ENCODE results near the gene TMCC2. TPM values are rescaled to one million over a fixed set of nuclear protein-coding genes. Genes with fewer than 3 reads are reported as not detected.

Gene TMCC2
- total RNA-seq, 1 experiment from 2014 or later = 3.1 TPM

DNA sequence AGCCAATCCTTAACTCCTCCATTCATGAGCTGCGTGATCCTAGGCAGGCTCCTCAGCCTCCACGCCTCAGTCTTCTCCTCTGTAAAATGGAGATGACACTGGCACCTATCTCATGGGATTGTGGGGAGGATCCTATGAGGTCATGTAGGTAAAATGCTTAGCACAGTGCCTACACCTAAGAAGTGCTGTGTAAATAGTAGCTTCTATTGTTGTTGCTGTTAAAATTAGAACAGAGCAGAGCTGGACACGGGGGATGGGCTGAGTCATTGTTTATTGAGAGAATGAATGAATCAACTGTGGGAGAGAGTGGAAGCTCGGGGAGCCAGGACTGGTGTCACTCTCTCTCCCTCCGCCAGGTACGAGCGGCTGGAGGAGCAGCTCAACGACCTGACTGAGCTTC, 43.0 kb downstream of the TMCC2 start:
- Histone ChIP-seq H3K4me1 (ENCODE audit: control insufficient read depth, insufficient read depth, low read length) (peaks cover 30% of the 10 kb centered on the region), H3K27ac (ENCODE audit: low read length) (peak overlapping the region; percentile 23; the same call in 1 of the 2 replicates), H3K4me3 (ENCODE audit: low read depth in 2 of 2, low read length in 2 of 2) (no peak overlapping the region), H3K27me3 (ENCODE audit: control insufficient read depth, insufficient read depth, low read length) (no peaks in the 10 kb centered on the region), H3K36me3 (ENCODE audit: control insufficient read depth, insufficient read depth, low read length) (no peaks in the 10 kb centered on the region), H3K9me3 (ENCODE audit: control insufficient read depth, insufficient read depth, low read depth, low read length) (no peaks in the 10 kb centered on the region)
- ATAC-seq (peak; percentile 18; the same call in 1 of the 2 replicates), DNase-seq (ENCODE audit: low read depth, low spot score) (peak; percentile 59)
- no TSS peak for BruUV-seq (replicated peaks)
- in situ Hi-C loops (cut with HindIII; ENCODE audit: low pct_unique_long_range_greater_than_20kb, low sequenced_read_pairs) = no loop called here
- TF ChIP-seq, protein P1, sequence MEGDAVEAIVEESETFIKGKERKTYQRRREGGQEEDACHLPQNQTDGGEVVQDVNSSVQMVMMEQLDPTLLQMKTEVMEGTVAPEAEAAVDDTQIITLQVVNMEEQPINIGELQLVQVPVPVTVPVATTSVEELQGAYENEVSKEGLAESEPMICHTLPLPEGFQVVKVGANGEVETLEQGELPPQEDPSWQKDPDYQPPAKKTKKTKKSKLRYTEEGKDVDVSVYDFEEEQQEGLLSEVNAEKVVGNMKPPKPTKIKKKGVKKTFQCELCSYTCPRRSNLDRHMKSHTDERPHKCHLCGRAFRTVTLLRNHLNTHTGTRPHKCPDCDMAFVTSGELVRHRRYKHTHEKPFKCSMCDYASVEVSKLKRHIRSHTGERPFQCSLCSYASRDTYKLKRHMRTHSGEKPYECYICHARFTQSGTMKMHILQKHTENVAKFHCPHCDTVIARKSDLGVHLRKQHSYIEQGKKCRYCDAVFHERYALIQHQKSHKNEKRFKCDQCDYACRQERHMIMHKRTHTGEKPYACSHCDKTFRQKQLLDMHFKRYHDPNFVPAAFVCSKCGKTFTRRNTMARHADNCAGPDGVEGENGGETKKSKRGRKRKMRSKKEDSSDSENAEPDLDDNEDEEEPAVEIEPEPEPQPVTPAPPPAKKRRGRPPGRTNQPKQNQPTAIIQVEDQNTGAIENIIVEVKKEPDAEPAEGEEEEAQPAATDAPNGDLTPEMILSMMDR (IDR thresholded peaks at IDR 0.05) = no peak
- TF ChIP-seq TCF7L2 (IDR thresholded peaks at IDR 0.05; ENCODE audit: low read depth, low read length) = no peak
- TF ChIP-seq, protein P2, sequence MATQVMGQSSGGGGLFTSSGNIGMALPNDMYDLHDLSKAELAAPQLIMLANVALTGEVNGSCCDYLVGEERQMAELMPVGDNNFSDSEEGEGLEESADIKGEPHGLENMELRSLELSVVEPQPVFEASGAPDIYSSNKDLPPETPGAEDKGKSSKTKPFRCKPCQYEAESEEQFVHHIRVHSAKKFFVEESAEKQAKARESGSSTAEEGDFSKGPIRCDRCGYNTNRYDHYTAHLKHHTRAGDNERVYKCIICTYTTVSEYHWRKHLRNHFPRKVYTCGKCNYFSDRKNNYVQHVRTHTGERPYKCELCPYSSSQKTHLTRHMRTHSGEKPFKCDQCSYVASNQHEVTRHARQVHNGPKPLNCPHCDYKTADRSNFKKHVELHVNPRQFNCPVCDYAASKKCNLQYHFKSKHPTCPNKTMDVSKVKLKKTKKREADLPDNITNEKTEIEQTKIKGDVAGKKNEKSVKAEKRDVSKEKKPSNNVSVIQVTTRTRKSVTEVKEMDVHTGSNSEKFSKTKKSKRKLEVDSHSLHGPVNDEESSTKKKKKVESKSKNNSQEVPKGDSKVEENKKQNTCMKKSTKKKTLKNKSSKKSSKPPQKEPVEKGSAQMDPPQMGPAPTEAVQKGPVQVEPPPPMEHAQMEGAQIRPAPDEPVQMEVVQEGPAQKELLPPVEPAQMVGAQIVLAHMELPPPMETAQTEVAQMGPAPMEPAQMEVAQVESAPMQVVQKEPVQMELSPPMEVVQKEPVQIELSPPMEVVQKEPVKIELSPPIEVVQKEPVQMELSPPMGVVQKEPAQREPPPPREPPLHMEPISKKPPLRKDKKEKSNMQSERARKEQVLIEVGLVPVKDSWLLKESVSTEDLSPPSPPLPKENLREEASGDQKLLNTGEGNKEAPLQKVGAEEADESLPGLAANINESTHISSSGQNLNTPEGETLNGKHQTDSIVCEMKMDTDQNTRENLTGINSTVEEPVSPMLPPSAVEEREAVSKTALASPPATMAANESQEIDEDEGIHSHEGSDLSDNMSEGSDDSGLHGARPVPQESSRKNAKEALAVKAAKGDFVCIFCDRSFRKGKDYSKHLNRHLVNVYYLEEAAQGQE (IDR thresholded peaks at IDR 0.05; ENCODE audit: insufficient read depth in 1 of 2, low read depth in 2 of 2, low read length in 1 of 2) = no peak
- no peak for TF ChIP-seq SIN3A (IDR thresholded peaks at IDR 0.05; ENCODE audit: borderline replicate concordance, insufficient read depth, low read depth, low read length)
- no peak for TF ChIP-seq POLR2AphosphoS5 (IDR thresholded peaks at IDR 0.05; ENCODE audit: low read depth, low read length)
- CTCF ChIA-PET = interaction anchor here (0.6 to 5.7 kb wide), 8 partner anchors 27 to 258 kb away, joined by 3 to 149 read pairs (median 3); partner anchors contain the start of gene NUAK2
- intact Hi-C loops (cut with micrococcal nuclease; ENCODE audit: unreplicated experiment) = no loop called here
- POLR2A ChIA-PET = interaction anchor here (0.7 kb wide), 1 partner anchor 10 kb away, joined by 4 read pairs; no protein-coding TSS in a partner anchor

DNA sequence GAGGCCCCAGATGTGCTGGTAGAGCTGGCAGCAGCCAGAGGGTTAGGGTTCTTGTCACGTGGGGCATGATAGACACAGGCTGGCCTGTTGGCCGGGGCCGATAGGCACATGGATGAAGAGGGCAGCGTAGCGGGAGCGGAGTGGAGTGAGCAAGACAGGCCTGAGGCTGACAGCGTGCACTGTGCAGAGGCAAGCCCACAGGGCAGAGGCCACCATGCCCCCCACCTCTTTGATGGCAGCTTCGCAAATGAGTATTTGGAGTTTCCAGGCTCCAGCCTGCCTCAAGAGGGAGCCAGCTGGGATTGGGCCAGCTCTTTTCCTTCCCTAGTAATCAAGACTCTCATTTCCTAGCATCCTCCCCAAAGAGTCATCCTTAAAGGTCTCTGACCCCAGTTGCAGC, 43.5 kb downstream of the TMCC2 start:
- H3K36me3 ChIP-seq (ENCODE audit: control insufficient read depth, insufficient read depth, low read length) = no peaks in the 10 kb centered on the region
- intact Hi-C loops (cut with micrococcal nuclease; ENCODE audit: unreplicated experiment) = no loop called here
- no peaks in the 10 kb centered on the region for H3K9me3 ChIP-seq (ENCODE audit: control insufficient read depth, insufficient read depth, low read depth, low read length)
- ATAC-seq (peak; percentile 6; the same call in 1 of the 2 replicates), DNase-seq (ENCODE audit: low read depth, low spot score) (no peak)
- no peaks in the 10 kb centered on the region for H3K27me3 ChIP-seq (ENCODE audit: control insufficient read depth, insufficient read depth, low read length)
- ChIA-PET CTCF (interaction anchor here (0.6 to 5.7 kb wide), 9 partner anchors 27 to 258 kb away, joined by 3 to 149 read pairs (median 3); no protein-coding TSS in a partner anchor), POLR2A (interaction anchor here (0.7 kb wide), 1 partner anchor 9 kb away, joined by 4 read pairs; no protein-coding TSS in a partner anchor)
- in situ Hi-C loops (cut with HindIII; ENCODE audit: low pct_unique_long_range_greater_than_20kb, low sequenced_read_pairs) = no loop called here
- no TSS peak for BruUV-seq (replicated peaks)
- H3K4me3 ChIP-seq (ENCODE audit: low read depth in 2 of 2, low read length in 2 of 2) = no peak overlapping the region
- TF ChIP-seq POLR2AphosphoS5 (IDR thresholded peaks at IDR 0.05; ENCODE audit: low read depth, low read length) (no peak), TCF7L2 (IDR thresholded peaks at IDR 0.05; ENCODE audit: low read depth, low read length) (no peak), SIN3A (IDR thresholded peaks at IDR 0.05; ENCODE audit: borderline replicate concordance, insufficient read depth, low read depth, low read length) (no peak)
- TF ChIP-seq, protein P2 (IDR thresholded peaks at IDR 0.05; ENCODE audit: insufficient read depth in 1 of 2, low read depth in 2 of 2, low read length in 1 of 2) = no peak
- peak overlapping the region; percentile 23; the same call in 1 of the 2 replicates for H3K27ac ChIP-seq (ENCODE audit: low read length)
- peaks cover 32% of the 10 kb centered on the region for H3K4me1 ChIP-seq (ENCODE audit: control insufficient read depth, insufficient read depth, low read length)
